ENCODE measurements around the gene DDI2.

The DDI2 gene

GRCh38 chr1:15704526-15705183 is 87.4 kb downstream of the DDI2 start:
- DNase-seq: no peak

DNA sequence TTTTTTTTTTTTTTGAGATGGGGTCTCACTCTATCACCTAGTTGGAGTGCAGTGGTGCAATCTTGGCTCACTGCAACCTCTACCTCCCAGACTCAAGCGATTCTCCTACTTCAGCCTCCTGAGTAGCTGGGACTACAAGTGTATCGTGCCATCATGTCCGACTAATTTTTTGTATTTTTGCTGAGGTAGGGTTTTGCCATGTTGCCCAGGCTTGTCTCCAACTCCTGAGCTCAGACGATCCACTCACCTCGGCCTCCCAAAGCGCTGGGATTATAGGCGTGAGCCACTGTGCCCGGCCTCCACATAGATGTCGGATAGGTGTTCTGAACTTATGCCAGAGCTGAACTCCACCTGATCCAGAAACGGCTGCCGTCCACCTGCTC is 87.9 kb downstream of the DDI2 start:
- no peak for DNase-seq

DNA sequence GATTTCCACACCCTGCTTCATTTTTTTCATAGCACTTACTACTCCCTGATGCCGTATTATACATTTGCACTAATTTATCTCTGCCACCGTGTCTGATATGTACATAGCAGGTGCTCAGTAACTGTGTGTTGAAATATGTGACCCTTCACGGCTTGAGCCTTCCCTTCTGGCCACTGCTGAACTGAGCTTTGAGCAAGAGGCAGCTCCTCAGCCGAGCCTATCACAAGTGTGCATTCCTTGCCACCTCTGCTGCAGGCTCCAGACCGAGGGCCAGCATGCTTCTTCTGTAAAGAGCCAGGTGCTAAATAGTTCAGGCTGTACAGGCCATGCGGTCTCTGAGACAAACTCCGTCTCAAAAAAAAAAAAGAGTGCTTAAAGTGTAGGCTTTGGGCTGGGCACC is 89.5 kb downstream of the DDI2 start:
- DNase-seq: no peak

GRCh38 chr1:15707239-15707925 is 90.1 kb downstream of the DDI2 start:
- DNase-seq: no peak

GRCh38 chr1:15708486-15709137 is 91.4 kb downstream of the DDI2 start:
- DNase-seq: no peak

DNA sequence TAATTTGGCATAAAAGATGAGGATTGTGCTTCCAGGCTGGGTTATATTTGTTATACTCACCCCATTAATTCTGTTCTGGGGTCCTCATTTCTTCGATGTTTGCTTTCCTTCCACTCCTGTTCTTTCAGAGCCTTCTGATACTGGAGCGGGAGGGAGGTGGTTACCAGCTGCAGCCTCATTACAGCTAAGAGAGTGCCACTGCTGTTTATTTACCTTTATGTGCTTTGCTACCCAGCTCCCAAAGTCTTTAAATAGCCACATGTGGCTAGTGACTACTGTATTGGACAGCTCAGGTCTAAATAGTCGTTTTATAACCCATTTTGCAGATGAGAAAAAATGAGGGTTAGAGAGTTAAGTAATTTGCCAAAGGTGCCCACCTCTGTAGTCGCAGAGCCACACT is 92.0 kb downstream of the DDI2 start:
- DNase-seq: no peak

DNA sequence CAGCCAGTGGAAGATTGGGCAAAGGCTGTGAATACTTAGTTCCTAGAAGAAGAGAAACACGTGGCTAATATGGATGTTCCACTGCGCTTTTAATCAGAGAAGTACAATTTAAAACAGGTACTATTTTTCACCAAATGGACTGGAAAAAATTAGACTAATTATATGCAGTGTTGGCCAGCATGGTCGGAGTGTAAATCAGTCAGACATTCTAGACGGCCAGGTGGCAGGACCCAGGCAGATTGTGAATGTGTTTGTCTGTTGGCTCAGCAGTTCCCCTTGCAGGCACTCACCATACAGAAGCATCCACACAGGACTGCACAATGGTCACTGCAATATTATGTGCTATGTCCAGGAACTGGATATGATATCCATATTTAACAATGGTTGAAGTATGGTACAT is 94.9 kb downstream of the DDI2 start:
- DNase-seq: no peak

GRCh38 chr1:15714406-15715136 is 97.3 kb downstream of the DDI2 start:
- peak; percentile 27 for DNase-seq

GRCh38 chr1:15717418-15718125 is 100.3 kb downstream of the DDI2 start:
- no peak for DNase-seq

DNA sequence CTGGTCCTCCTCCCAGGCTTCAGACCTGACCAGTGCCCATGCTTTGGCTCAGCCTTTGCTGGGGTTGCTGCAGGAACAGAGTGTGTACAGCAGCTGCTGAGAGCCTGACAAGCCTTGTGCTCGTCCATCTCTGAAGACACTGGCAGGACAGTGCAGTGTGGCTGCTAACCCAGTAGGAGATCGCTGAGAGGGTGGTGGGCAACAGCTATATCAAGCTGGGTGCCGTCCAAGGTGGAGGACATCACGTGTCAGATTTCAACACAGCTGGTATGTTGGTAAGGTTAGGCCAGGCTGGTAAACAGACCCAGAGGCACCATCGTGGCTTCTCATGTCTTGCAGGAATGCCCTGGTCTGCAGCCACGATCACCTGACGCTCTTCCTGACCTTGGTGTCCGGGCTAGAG is 100.9 kb downstream of the DDI2 start:
- DNase-seq: no peak
